ENCODE data around the gene HSD11B2. TPM values are rescaled to one million over a fixed set of nuclear protein-coding genes. Genes with fewer than 3 reads are reported as not detected.

The HSD11B2 gene
- total RNA-seq, 2 donors from 2014 or later = 11.4 to 35.6 TPM

GRCh38 chr16:67426950-67427349 lies 4.0 kb upstream of the HSD11B2 start:
- Histone ChIP-seq H3K4me1 (replicated peaks) (peaks cover 12% of the 10 kb centered on the region), H3K27me3 (replicated peaks; ENCODE audit: insufficient read depth) (no peaks in the 10 kb centered on the region), H3K36me3 (no peaks in the 10 kb centered on the region), H3K27ac (no peak overlapping the region), H3K9me3 (no peaks in the 10 kb centered on the region), H3K4me3 (no peak overlapping the region)
- intact Hi-C loops (cut with DNase I) = no loop called here
- no peak for TF ChIP-seq POLR2AphosphoS5 (IDR thresholded peaks at IDR 0.05)
- no peak for TF ChIP-seq POLR2A (IDR thresholded peaks at IDR 0.05)
- TF ChIP-seq CTCF (IDR thresholded peaks at IDR 0.05) = no peak
- 85% methylated on average over 7 of the region's 7 CpGs for WGBS
- no peak for DNase-seq (ENCODE audit: low spot score)

GRCh38 chr16:67428146-67428731 lies 2.7 kb upstream of the HSD11B2 start:
- Histone ChIP-seq H3K36me3 (no peaks in the 10 kb centered on the region), H3K27me3 (replicated peaks; ENCODE audit: insufficient read depth) (no peaks in the 10 kb centered on the region)
- peak; percentile 58 for TF ChIP-seq POLR2AphosphoS5 (IDR thresholded peaks at IDR 0.05)
- TF ChIP-seq POLR2A (IDR thresholded peaks at IDR 0.05) = peak; percentile 17
- TF ChIP-seq CTCF (IDR thresholded peaks at IDR 0.05) = peak; percentile 69 to 97 (median 94)

GRCh38 chr16:67429053-67429798 lies 1.7 kb upstream of the HSD11B2 start:
- WGBS = 97% methylated on average over 3 of the region's 3 CpGs
- peaks cover 13% of the 10 kb centered on the region for H3K4me1 ChIP-seq (replicated peaks)
- peak overlapping the region in 1 of 2 donors; percentile 49 for H3K27ac ChIP-seq
- H3K9me3 ChIP-seq = no peaks in the 10 kb centered on the region
- intact Hi-C loops (cut with DNase I) = loop anchor here (2.0 kb wide), 1 partner anchor 36 kb away; no protein-coding TSS in a partner anchor
- H3K27me3 ChIP-seq (replicated peaks; ENCODE audit: insufficient read depth) = no peaks in the 10 kb centered on the region
- no peak overlapping the region for H3K4me3 ChIP-seq
- no peaks in the 10 kb centered on the region for H3K36me3 ChIP-seq
- no peak for TF ChIP-seq CTCF (IDR thresholded peaks at IDR 0.05)
- no peak for TF ChIP-seq POLR2A (IDR thresholded peaks at IDR 0.05)
- TF ChIP-seq POLR2AphosphoS5 (IDR thresholded peaks at IDR 0.05) = no peak
- DNase-seq (ENCODE audit: low spot score) = no peak

More at GRCh38 chr16:67428146-67428731, 2.7 kb upstream of the HSD11B2 start:
- H3K4me3 ChIP-seq = no peak overlapping the region
- WGBS = 24% methylated on average over 7 of the region's 11 CpGs
- H3K9me3 ChIP-seq = no peaks in the 10 kb centered on the region
- intact Hi-C loops (cut with DNase I) = loop anchor here (2.0 kb wide), 1 partner anchor 37 kb away; no protein-coding TSS in a partner anchor
- DNase-seq (ENCODE audit: low spot score) = peak; percentile 76
- peak overlapping the region; percentile 45 to 49 for H3K27ac ChIP-seq
- peaks cover 13% of the 10 kb centered on the region for H3K4me1 ChIP-seq (replicated peaks)

DNA sequence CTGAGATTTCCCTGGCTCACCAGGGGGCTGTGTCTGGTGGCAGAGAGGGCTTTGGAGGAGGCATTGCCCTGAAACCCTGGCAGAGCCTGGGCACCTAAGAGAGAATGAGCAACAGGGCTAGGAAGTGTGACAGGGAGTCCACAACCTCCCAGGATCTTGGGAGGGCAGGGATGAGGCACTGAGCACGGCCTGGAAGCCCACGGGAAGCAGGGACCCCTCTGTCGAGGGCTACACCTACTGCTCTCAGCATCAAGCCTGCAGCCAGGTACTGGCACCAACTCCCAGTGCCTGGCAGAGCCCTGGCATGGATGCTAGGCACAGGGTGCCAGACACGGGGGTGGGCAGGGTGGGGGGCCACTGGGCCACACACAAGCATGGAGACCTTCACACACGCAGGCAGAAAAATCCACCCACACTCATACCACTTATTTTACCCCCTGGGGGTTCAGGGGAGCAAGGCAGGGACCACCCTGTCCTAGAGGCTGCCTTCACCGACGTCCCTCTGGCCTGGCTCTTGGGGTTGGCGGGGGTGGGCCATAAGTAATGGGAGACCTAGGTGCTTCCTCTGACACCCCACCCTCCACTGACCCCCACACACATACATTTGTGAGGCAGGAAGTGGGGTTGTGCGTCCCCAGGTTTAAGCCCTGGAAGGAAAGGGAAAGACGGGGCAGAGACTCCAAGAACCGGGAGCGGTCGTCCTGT lies 970 bp upstream of the HSD11B2 start:
- Histone ChIP-seq H3K27ac (peak overlapping the region; percentile 70 to 87), H3K27me3 (replicated peaks; ENCODE audit: insufficient read depth) (no peaks in the 10 kb centered on the region), H3K36me3 (no peaks in the 10 kb centered on the region), H3K9me3 (no peaks in the 10 kb centered on the region), H3K4me1 (replicated peaks) (peaks cover 13% of the 10 kb centered on the region), H3K4me3 (peak overlapping the region; percentile 32 to 43)
- intact Hi-C loops (cut with DNase I) = loop anchor here (2.0 kb wide), 1 partner anchor 35 kb away; no protein-coding TSS in a partner anchor
- no peak for DNase-seq (ENCODE audit: low spot score)
- WGBS = 33% methylated on average over 9 of the region's 13 CpGs
- TF ChIP-seq CTCF (IDR thresholded peaks at IDR 0.05) (no peak), POLR2AphosphoS5 (IDR thresholded peaks at IDR 0.05) (no peak), POLR2A (IDR thresholded peaks at IDR 0.05) (no peak)

All from prostate gland (tissue), 2 donors.